Transverse colon (tissue), 3 donors: ENCODE results near the gene MEI4.

Source experiments
- EP300 ChIP-seq: sonication (generic); formaldehyde crosslinking; IDR thresholded peaks from one replicate; pipeline ENCODE4 v1.6.1; 2017; ENCODE audit warnings: antibody characterized with exemption, low read depth
- POLR2A ChIP-seq: fragments of 450-650 bp; IDR thresholded peaks from one replicate; pipeline ENCODE4 v1.6.1; 2016; ENCODE audit warnings: antibody characterized with exemption, mild to moderate bottlenecking, moderate library complexity
- POLR2AphosphoS5 ChIP-seq, 3 donors: sonication (generic); formaldehyde crosslinking; IDR thresholded peaks; one replicate each; pipeline ENCODE4 v1.6.1; 2016; ENCODE audit warnings: antibody characterized with exemption in 3 of 3

DNA sequence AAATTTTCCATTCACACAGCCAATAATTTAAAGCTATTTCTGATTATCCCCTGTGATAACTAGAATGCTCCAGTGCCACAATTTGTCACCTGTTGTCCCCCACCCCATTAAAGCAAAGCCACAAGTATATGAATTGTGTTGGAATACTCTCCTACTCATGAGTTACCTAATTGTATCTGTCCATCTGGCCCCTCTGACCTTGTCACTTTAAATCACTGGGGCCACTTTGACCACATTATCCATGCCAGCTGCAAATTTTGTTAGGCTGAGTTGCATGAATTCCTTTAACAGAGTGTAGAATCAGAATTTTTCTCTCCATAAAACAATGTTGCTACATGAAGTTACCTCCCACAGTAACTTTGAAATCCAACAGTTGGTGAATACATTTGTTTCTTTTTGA is 204.6 kb downstream of the MEI4 start:
- TF ChIP-seq POLR2AphosphoS5 (IDR thresholded peaks at IDR 0.05) (no peak), EP300 (no peak), POLR2A (no peak)
